IMR-90 (cell line): ENCODE data around the gene C9orf57. TPM values are rescaled to one million over a fixed set of nuclear protein-coding genes. Genes with fewer than 3 reads are reported as not detected.
A peak's percentile ranks its signal among the peaks of the same experiment; 100 is the strongest.

Experiments
- ATAC-seq: fragments of 200-7000 bp; cut with Tn5 transposase; 2 replicates; pipeline ENCODE4 v1.9.1; 2020; ENCODE audit warnings: low read depth, mild to moderate bottlenecking, moderate library complexity
- Bru-seq: library from RNA; stranded (reverse); fragments of 400-500 nt; gene quantifications from one replicate; lab custom pipeline; 2021; lab: Mats Ljungman, UMichigan
- BruChase-seq, 2 experiments: library from RNA; stranded (reverse); fragments of 400-500 nt; gene quantifications; one replicate each; lab custom pipeline; 2021; lab: Mats Ljungman, UMichigan
- BruUV-seq: library from RNA; stranded (reverse); fragments of 400-500 nt; replicated peaks from 2 replicates; lab custom pipeline; 2021; lab: Mats Ljungman, UMichigan
- CTCF ChIA-PET: fragments of 300-600 bp; formaldehyde crosslinking; extraction: SDS; loops from one replicate; lab custom pipeline; 2021; ENCODE audit warnings: antibody characterized with exemption; lab: Yijun Ruan, JAX
- POLR2A ChIA-PET: fragments of 300-600 bp; sonication (Branson Sonifier 250); formaldehyde crosslinking; loops from one replicate; lab custom pipeline; 2022; ENCODE audit warnings: antibody characterized with exemption; ENCODE audit not compliant: unreplicated experiment; lab: Charles Lee
- DNase-seq: peaks from one replicate; pipeline ENCODE4 v3.0.0; 2013
- H2AFZ ChIP-seq: replicated peaks from 2 replicates; pipeline ENCODE3; 2013; ENCODE audit warnings: low read length, mild to moderate bottlenecking; ENCODE audit not compliant: poor library complexity
- H2AK5ac ChIP-seq: 2 replicates; pipeline ENCODE4 v1.6.1; 2013; ENCODE audit warnings: low read depth, low read length, inconsistent platforms
- H2AK9ac ChIP-seq: replicated peaks from 2 replicates; pipeline ENCODE3; 2013; ENCODE audit warnings: mild to moderate bottlenecking, low read depth, low read length, moderate library complexity; ENCODE audit not compliant: poor library complexity
- H2BK120ac ChIP-seq: 2 replicates; pipeline ENCODE4 v1.6.1; 2013; ENCODE audit warnings: low read depth, low read length, inconsistent platforms
- H2BK15ac ChIP-seq: 3 replicates; pipeline ENCODE4 v1.6.1; 2013; ENCODE audit warnings: low read depth, low read length, inconsistent platforms
- H2BK20ac ChIP-seq: 2 replicates; pipeline ENCODE4 v1.6.1; 2013; ENCODE audit warnings: low read depth, mild to moderate bottlenecking, inconsistent platforms, low read length, moderate library complexity
- H2BK5ac ChIP-seq: 2 replicates; pipeline ENCODE4 v1.6.1; 2013; ENCODE audit warnings: mild to moderate bottlenecking, low read depth, low read length, inconsistent platforms; ENCODE audit not compliant: poor library complexity, severe bottlenecking
- H3K14ac ChIP-seq: replicated peaks from 2 replicates; pipeline ENCODE4 v1.6.1; 2013; ENCODE audit warnings: low read depth, low read length, inconsistent platforms
- H3K18ac ChIP-seq: 2 replicates; pipeline ENCODE4 v1.6.1; 2013; ENCODE audit warnings: low read depth, low read length, control low read depth
- H3K23ac ChIP-seq: 2 replicates; pipeline ENCODE4 v1.6.1; 2013; ENCODE audit warnings: low read depth, low read length, inconsistent platforms
- H3K27ac ChIP-seq: 2 replicates; pipeline ENCODE4 v1.5.1; 2013; ENCODE audit warnings: mild to moderate bottlenecking, control low read depth, low read length; ENCODE audit not compliant: insufficient read depth
- H3K27me3 ChIP-seq: 2 replicates; pipeline ENCODE4 v1.6.1; 2013; ENCODE audit warnings: low read length; ENCODE audit not compliant: control insufficient read depth, insufficient read depth
- H3K36me3 ChIP-seq: 2 replicates; pipeline ENCODE4 v1.6.1; 2013; ENCODE audit warnings: low read length, mixed read lengths; ENCODE audit not compliant: control insufficient read depth, insufficient read depth
- H3K4ac ChIP-seq: 2 replicates; pipeline ENCODE4 v1.6.1; 2013; ENCODE audit warnings: low read depth, low read length, inconsistent platforms
- H3K4me1 ChIP-seq: 2 replicates; pipeline ENCODE4 v1.6.1; 2013; ENCODE audit warnings: low read length, mixed read lengths; ENCODE audit not compliant: control insufficient read depth, insufficient read depth
- H3K4me2 ChIP-seq: 2 replicates; pipeline ENCODE4 v1.6.1; 2013; ENCODE audit warnings: low read depth, mild to moderate bottlenecking, control low read depth, low read length, moderate library complexity
- H3K4me3 ChIP-seq: 2 replicates; pipeline ENCODE4 v1.5.1; 2013; ENCODE audit warnings: low read depth, mild to moderate bottlenecking, control low read depth, low read length, moderate library complexity; ENCODE audit not compliant: insufficient read depth
- H3K56ac ChIP-seq: 2 replicates; pipeline ENCODE4 v1.6.1; 2013; ENCODE audit warnings: low read length, inconsistent platforms; ENCODE audit not compliant: insufficient read depth; ENCODE audit errors: extremely low read depth
- H3K79me1 ChIP-seq, 2 experiments: 2 replicates each; pipeline ENCODE4 v1.6.1; 2013; ENCODE audit warnings: low read length in 2 of 2, inconsistent platforms in 1 of 2, low read depth in 1 of 2
- H3K9ac ChIP-seq: 2 replicates; pipeline ENCODE4 v1.6.1; 2013; ENCODE audit warnings: low read depth, low read length, control low read depth
- H3K9me1 ChIP-seq: 2 replicates; pipeline ENCODE4 v1.6.1; 2013; ENCODE audit warnings: low read length, inconsistent platforms; ENCODE audit not compliant: insufficient read depth
- H3K9me3 ChIP-seq: 2 replicates; pipeline ENCODE4 v1.6.1; 2013; ENCODE audit warnings: low read length; ENCODE audit not compliant: control insufficient read depth, insufficient read depth
- H4K20me1 ChIP-seq: 2 replicates; pipeline ENCODE4 v1.6.1; 2013; ENCODE audit warnings: low read length, inconsistent platforms; ENCODE audit not compliant: insufficient read depth
- H4K5ac ChIP-seq: 2 replicates; pipeline ENCODE4 v1.6.1; 2013; ENCODE audit warnings: mild to moderate bottlenecking, low read depth, low read length, control low read depth
- H4K8ac ChIP-seq, 2 experiments: 2 replicates each; pipeline ENCODE4 v1.6.1; 2013; ENCODE audit warnings: low read depth in 2 of 2, low read length in 2 of 2, control low read depth in 1 of 2, inconsistent platforms in 1 of 2
- H4K91ac ChIP-seq: 2 replicates; pipeline ENCODE4 v1.6.1; 2013; ENCODE audit warnings: low read depth, low read length, inconsistent platforms; ENCODE audit not compliant: insufficient read depth
- BHLHE40 ChIP-seq: fragments of 150-350 bp; IDR thresholded peaks from 2 replicates; pipeline ENCODE4 v1.6.1; 2016; ENCODE audit warnings: mild to moderate bottlenecking, low read depth, low read length
- CEBPB ChIP-seq: IDR thresholded peaks from 2 replicates; pipeline ENCODE4 v1.6.1; 2012; ENCODE audit warnings: low read depth, low read length, improper control_type of control experiment
- CHD1 ChIP-seq: IDR thresholded peaks from 2 replicates; pipeline ENCODE4 v1.6.1; 2012; ENCODE audit warnings: low read depth, low read length, improper control_type of control experiment
- FOS ChIP-seq: fragments of 150-350 bp; IDR thresholded peaks from 2 replicates; pipeline ENCODE4 v1.6.1; 2016; ENCODE audit warnings: low read depth, low read length
- MAFK ChIP-seq: IDR thresholded peaks from 2 replicates; pipeline ENCODE4 v1.6.1; 2012; ENCODE audit warnings: low read depth, low read length, improper control_type of control experiment
- MAZ ChIP-seq: IDR thresholded peaks from 2 replicates; pipeline ENCODE4 v1.6.1; 2012; ENCODE audit warnings: low read depth, mild to moderate bottlenecking, low read length, improper control_type of control experiment, moderate library complexity, borderline replicate concordance
- MXI1 ChIP-seq: IDR thresholded peaks from 2 replicates; pipeline ENCODE4 v1.6.1; 2012; ENCODE audit warnings: low read depth, mild to moderate bottlenecking, low read length, moderate library complexity, borderline replicate concordance
- NFE2L2 ChIP-seq: fragments of 150-350 bp; IDR thresholded peaks from 2 replicates; pipeline ENCODE4 v1.6.1; 2016; ENCODE audit warnings: low read depth, mild to moderate bottlenecking, low read length
- POLR2A ChIP-seq: IDR thresholded peaks from 2 replicates; pipeline ENCODE4 v1.6.1; 2012; ENCODE audit warnings: mild to moderate bottlenecking, low read depth, low read length
- RAD21 ChIP-seq: IDR thresholded peaks from 2 replicates; pipeline ENCODE4 v1.6.1; 2012; ENCODE audit warnings: low read length, improper control_type of control experiment
- RCOR1 ChIP-seq: IDR thresholded peaks from 2 replicates; pipeline ENCODE4 v1.6.1; 2012; ENCODE audit warnings: mild to moderate bottlenecking, low read length, improper control_type of control experiment; ENCODE audit not compliant: insufficient replicate concordance
- SMC3 ChIP-seq: fragments of 150-350 bp; IDR thresholded peaks from 2 replicates; pipeline ENCODE4 v1.6.1; 2016; ENCODE audit warnings: low read depth, mild to moderate bottlenecking, antibody characterized with exemption, low read length, moderate library complexity
- WGBS, 2 experiments: methylation state at CpG; one replicate each; pipeline versions ENCODE4 v1.1.5 to v1.1.7; 2013; ENCODE audit warnings: missing lambda C conversion rate in 2 of 2; ENCODE audit not compliant: insufficient read length in 1 of 2; ENCODE audit errors: extremely low coverage in 2 of 2; 5-methylcytosine and 5-hydroxymethylcytosine counted together
- dilution Hi-C: fragments of 300-500 bp; cut with HindIII; formaldehyde crosslinking; loops from one replicate; pipeline ENCODE4 v1.14.3; 2018; ENCODE audit warnings: low sequenced_read_pairs; ENCODE audit not compliant: unreplicated experiment
- in situ Hi-C: fragments of 300-500 bp; cut with MboI; formaldehyde crosslinking; loops from 3 replicates; pipeline ENCODE4 v1.14.3; 2019; ENCODE audit warnings: low sequenced_read_pairs, inconsistent platforms, mixed read lengths
- intact Hi-C: fragments of 100-400 bp; cut with micrococcal nuclease; formaldehyde crosslinking; loops from 2 replicates; pipeline ENCODE4 v1.10.0; 2022
- long read RNA-seq: library from polyadenylated mRNA; unstranded; transcript quantifications from one replicate; pipeline ENCODE4 v2.0.0, GENCODE V29; 2021; ENCODE audit not compliant: unreplicated experiment
- polyA plus RNA-seq, 3 experiments: library from polyadenylated mRNA; depleted of rRNA; stranded (reverse); fragments of >200 nt; gene quantifications; 2 replicates each; pipeline ENCODE4 v1.2.3, GENCODE V29; 2012; ENCODE audit warnings: low replicate concordance in 1 of 3
- total RNA-seq: library from RNA; depleted of rRNA; stranded (reverse); fragments of >200 nt; gene quantifications from 2 replicates; pipeline ENCODE4 v1.2.3, GENCODE V29; 2012; rRNA removed
- TF ChIP-seq, protein P1 (sequence below): conservative IDR thresholded peaks from 2 replicates; pipeline ENCODE4 v1.5.1; 2012; ENCODE audit warnings: mild to moderate bottlenecking, low read depth, low read length, improper control_type of control experiment
- TF ChIP-seq, protein P2 (sequence below): fragments of 150-350 bp; IDR thresholded peaks from 2 replicates; pipeline ENCODE4 v1.6.1; 2017; ENCODE audit warnings: mild to moderate bottlenecking, antibody characterized with exemption, low read length, low read depth
- TF ChIP-seq, protein P3 (sequence below): fragments of 150-350 bp; IDR thresholded peaks from 2 replicates; pipeline ENCODE4 v1.6.1; 2016; ENCODE audit warnings: low read depth, mild to moderate bottlenecking, low read length, moderate library complexity, borderline replicate concordance

Gene C9orf57, protein sequence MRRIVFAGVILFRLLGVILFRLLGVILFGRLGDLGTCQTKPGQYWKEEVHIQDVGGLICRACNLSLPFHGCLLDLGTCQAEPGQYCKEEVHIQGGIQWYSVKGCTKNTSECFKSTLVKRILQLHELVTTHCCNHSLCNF
- total RNA-seq (not detected in 2 replicates), polyA plus RNA-seq (2012; rRNA removed) (not detected in 2 replicates), Bru-seq, nascent RNA (not detected), BruChase-seq, experiment 1, labeled RNA remaining after a 6-hour chase (not detected), BruChase-seq, experiment 2, labeled RNA remaining after a 2-hour chase (percentile 10 among the genes with signal in this experiment)
- polyA plus RNA-seq (2012; cell fraction: cytosol; rRNA removed), result not detected in 2 replicates
- not detected in 2 replicates for polyA plus RNA-seq (2012; cell fraction: nucleus; rRNA removed; ENCODE audit: low replicate concordance)
- long read RNA-seq, result 0 reads

DNA sequence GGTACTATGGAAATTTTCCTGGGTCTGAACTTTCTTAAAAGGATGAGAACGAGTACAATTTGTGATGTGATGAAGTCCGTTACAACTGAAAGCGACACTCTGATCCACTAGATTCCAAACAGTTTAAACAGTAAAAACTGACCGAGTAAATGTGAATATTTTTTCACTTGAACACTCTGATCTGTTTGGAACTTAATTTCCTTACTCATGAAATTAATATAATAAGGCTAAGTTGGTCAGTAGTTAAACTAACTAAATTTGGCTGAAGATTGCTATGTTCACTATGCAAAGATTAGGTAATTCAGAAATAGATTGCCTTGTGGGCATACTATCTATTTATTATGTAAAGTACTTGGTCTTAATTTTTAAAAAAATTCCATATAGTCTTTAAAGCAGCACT, at the start of gene C9orf57:
C9orf57 (minus strand) TSS at position 101 of the 400 bp plus-strand sequence. CDS start 1,282 bp downstream, outside the sequence.
- Histone ChIP-seq H3K4me1 (no peaks in the 10 kb centered on the region), H3K9me1 (no peaks in the 10 kb centered on the region), H4K91ac (no peak within 1 kb of the TSS), H2BK120ac (no peak within 1 kb of the TSS), H3K4ac (no peak within 1 kb of the TSS), H4K5ac (no peak within 1 kb of the TSS), H2AK5ac (no peak within 1 kb of the TSS), H4K8ac (no peak within 1 kb of the TSS), H3K56ac (no peak within 1 kb of the TSS), H3K14ac (no peak within 1 kb of the TSS), H3K27ac (no peak within 1 kb of the TSS), H3K4me3 (no peak within 1 kb of the TSS), H3K18ac (no peak within 1 kb of the TSS), H3K23ac (no peak within 1 kb of the TSS), H3K4me2 (no peak within 1 kb of the TSS), H4K20me1 (no peaks in the 10 kb centered on the region), H2BK15ac (no peak within 1 kb of the TSS), H2AK9ac (no peak within 1 kb of the TSS), H3K79me1 (no peaks in the 10 kb centered on the region), H3K36me3 (no peaks in the 10 kb centered on the region), H2AFZ (no peak within 1 kb of the TSS), H3K9ac (no peak within 1 kb of the TSS), H2BK20ac (no peak within 1 kb of the TSS), H3K9me3 (no peaks in the 10 kb centered on the region), H2BK5ac (no peak within 1 kb of the TSS), H3K27me3 (no peaks in the 10 kb centered on the region)
- WGBS, 2 experiments, result no CpG with 5 or more reads among the region's 4 CpGs
- dilution Hi-C loops, result no loop called here
- in situ Hi-C loops, result no loop called here
- ChIA-PET CTCF (no interaction called here), POLR2A (no interaction called here)
- ATAC-seq, result no peak
- no TSS peak for BruUV-seq
- no peak for DNase-seq
- intact Hi-C loops, result no loop called here
- no peak for TF ChIP-seq MXI1
- TF ChIP-seq RCOR1, result no peak
- no peak for TF ChIP-seq CEBPB
- TF ChIP-seq CHD1, result no peak
- no peak for TF ChIP-seq FOS
- TF ChIP-seq, protein P1, sequence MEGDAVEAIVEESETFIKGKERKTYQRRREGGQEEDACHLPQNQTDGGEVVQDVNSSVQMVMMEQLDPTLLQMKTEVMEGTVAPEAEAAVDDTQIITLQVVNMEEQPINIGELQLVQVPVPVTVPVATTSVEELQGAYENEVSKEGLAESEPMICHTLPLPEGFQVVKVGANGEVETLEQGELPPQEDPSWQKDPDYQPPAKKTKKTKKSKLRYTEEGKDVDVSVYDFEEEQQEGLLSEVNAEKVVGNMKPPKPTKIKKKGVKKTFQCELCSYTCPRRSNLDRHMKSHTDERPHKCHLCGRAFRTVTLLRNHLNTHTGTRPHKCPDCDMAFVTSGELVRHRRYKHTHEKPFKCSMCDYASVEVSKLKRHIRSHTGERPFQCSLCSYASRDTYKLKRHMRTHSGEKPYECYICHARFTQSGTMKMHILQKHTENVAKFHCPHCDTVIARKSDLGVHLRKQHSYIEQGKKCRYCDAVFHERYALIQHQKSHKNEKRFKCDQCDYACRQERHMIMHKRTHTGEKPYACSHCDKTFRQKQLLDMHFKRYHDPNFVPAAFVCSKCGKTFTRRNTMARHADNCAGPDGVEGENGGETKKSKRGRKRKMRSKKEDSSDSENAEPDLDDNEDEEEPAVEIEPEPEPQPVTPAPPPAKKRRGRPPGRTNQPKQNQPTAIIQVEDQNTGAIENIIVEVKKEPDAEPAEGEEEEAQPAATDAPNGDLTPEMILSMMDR, result no peak
- no peak for TF ChIP-seq SMC3
- no peak for TF ChIP-seq MAFK
- no peak for TF ChIP-seq NFE2L2
- TF ChIP-seq RAD21, result no peak
- no peak for TF ChIP-seq POLR2A
- TF ChIP-seq, protein P2, sequence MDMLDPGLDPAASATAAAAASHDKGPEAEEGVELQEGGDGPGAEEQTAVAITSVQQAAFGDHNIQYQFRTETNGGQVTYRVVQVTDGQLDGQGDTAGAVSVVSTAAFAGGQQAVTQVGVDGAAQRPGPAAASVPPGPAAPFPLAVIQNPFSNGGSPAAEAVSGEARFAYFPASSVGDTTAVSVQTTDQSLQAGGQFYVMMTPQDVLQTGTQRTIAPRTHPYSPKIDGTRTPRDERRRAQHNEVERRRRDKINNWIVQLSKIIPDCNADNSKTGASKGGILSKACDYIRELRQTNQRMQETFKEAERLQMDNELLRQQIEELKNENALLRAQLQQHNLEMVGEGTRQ, result no peak
- TF ChIP-seq, protein P3, sequence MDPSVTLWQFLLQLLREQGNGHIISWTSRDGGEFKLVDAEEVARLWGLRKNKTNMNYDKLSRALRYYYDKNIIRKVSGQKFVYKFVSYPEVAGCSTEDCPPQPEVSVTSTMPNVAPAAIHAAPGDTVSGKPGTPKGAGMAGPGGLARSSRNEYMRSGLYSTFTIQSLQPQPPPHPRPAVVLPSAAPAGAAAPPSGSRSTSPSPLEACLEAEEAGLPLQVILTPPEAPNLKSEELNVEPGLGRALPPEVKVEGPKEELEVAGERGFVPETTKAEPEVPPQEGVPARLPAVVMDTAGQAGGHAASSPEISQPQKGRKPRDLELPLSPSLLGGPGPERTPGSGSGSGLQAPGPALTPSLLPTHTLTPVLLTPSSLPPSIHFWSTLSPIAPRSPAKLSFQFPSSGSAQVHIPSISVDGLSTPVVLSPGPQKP, result no peak
- no peak for TF ChIP-seq MAZ
- no peak for TF ChIP-seq BHLHE40
